Measurements from ENCODE around the gene SHC2.

- no peak for TF ChIP-seq EZH2 (IDR thresholded peaks at IDR 0.05; ENCODE audit: borderline replicate concordance, low read length)
- no peak for TF ChIP-seq CTCF (IDR thresholded peaks at IDR 0.05; ENCODE audit: low read length)
Observed at GRCh38 chr19:428149-428548, 32.7 kb downstream of the SHC2 start.
